IMR-90 (cell line): ENCODE measurements around the gene INCENP. TPM values are rescaled to one million over a fixed set of nuclear protein-coding genes. Genes with fewer than 3 reads are reported as not detected.

Experiments
- ATAC-seq: fragments of 200-7000 bp; cut with Tn5 transposase; 2 replicates; pipeline ENCODE4 v1.9.1; 2020; ENCODE audit warnings: low read depth, mild to moderate bottlenecking, moderate library complexity
- Bru-seq: library from RNA; stranded (reverse); fragments of 400-500 nt; gene quantifications from one replicate; lab custom pipeline; 2021; lab: Mats Ljungman, UMichigan
- BruChase-seq, 2 experiments: library from RNA; stranded (reverse); fragments of 400-500 nt; gene quantifications; one replicate each; lab custom pipeline; 2021; lab: Mats Ljungman, UMichigan
- BruUV-seq: library from RNA; stranded (reverse); fragments of 400-500 nt; replicated peaks from 2 replicates; lab custom pipeline; 2021; lab: Mats Ljungman, UMichigan
- CTCF ChIA-PET: fragments of 300-600 bp; formaldehyde crosslinking; extraction: SDS; loops from one replicate; lab custom pipeline; 2021; ENCODE audit warnings: antibody characterized with exemption; lab: Yijun Ruan, JAX
- POLR2A ChIA-PET: fragments of 300-600 bp; sonication (Branson Sonifier 250); formaldehyde crosslinking; loops from one replicate; lab custom pipeline; 2022; ENCODE audit warnings: antibody characterized with exemption; ENCODE audit not compliant: unreplicated experiment; lab: Charles Lee
- DNase-seq: peaks from one replicate; pipeline ENCODE4 v3.0.0; 2013
- H2AFZ ChIP-seq: replicated peaks from 2 replicates; pipeline ENCODE3; 2013; ENCODE audit warnings: low read length, mild to moderate bottlenecking; ENCODE audit not compliant: poor library complexity
- H2AK5ac ChIP-seq: 2 replicates; pipeline ENCODE4 v1.6.1; 2013; ENCODE audit warnings: low read depth, low read length, inconsistent platforms
- H2AK9ac ChIP-seq: replicated peaks from 2 replicates; pipeline ENCODE3; 2013; ENCODE audit warnings: mild to moderate bottlenecking, low read depth, low read length, moderate library complexity; ENCODE audit not compliant: poor library complexity
- H2BK120ac ChIP-seq: 2 replicates; pipeline ENCODE4 v1.6.1; 2013; ENCODE audit warnings: low read depth, low read length, inconsistent platforms
- H2BK15ac ChIP-seq: 3 replicates; pipeline ENCODE4 v1.6.1; 2013; ENCODE audit warnings: low read depth, low read length, inconsistent platforms
- H2BK20ac ChIP-seq: 2 replicates; pipeline ENCODE4 v1.6.1; 2013; ENCODE audit warnings: low read depth, mild to moderate bottlenecking, inconsistent platforms, low read length, moderate library complexity
- H2BK5ac ChIP-seq: 2 replicates; pipeline ENCODE4 v1.6.1; 2013; ENCODE audit warnings: mild to moderate bottlenecking, low read depth, low read length, inconsistent platforms; ENCODE audit not compliant: poor library complexity, severe bottlenecking
- H3K14ac ChIP-seq: replicated peaks from 2 replicates; pipeline ENCODE4 v1.6.1; 2013; ENCODE audit warnings: low read depth, low read length, inconsistent platforms
- H3K18ac ChIP-seq: 2 replicates; pipeline ENCODE4 v1.6.1; 2013; ENCODE audit warnings: low read depth, low read length, control low read depth
- H3K23ac ChIP-seq: 2 replicates; pipeline ENCODE4 v1.6.1; 2013; ENCODE audit warnings: low read depth, low read length, inconsistent platforms
- H3K27ac ChIP-seq: 2 replicates; pipeline ENCODE4 v1.5.1; 2013; ENCODE audit warnings: mild to moderate bottlenecking, control low read depth, low read length; ENCODE audit not compliant: insufficient read depth
- H3K27me3 ChIP-seq: 2 replicates; pipeline ENCODE4 v1.6.1; 2013; ENCODE audit warnings: low read length; ENCODE audit not compliant: control insufficient read depth, insufficient read depth
- H3K36me3 ChIP-seq: 2 replicates; pipeline ENCODE4 v1.6.1; 2013; ENCODE audit warnings: low read length, mixed read lengths; ENCODE audit not compliant: control insufficient read depth, insufficient read depth
- H3K4ac ChIP-seq: 2 replicates; pipeline ENCODE4 v1.6.1; 2013; ENCODE audit warnings: low read depth, low read length, inconsistent platforms
- H3K4me1 ChIP-seq: 2 replicates; pipeline ENCODE4 v1.6.1; 2013; ENCODE audit warnings: low read length, mixed read lengths; ENCODE audit not compliant: control insufficient read depth, insufficient read depth
- H3K4me2 ChIP-seq: 2 replicates; pipeline ENCODE4 v1.6.1; 2013; ENCODE audit warnings: low read depth, mild to moderate bottlenecking, control low read depth, low read length, moderate library complexity
- H3K4me3 ChIP-seq: 2 replicates; pipeline ENCODE4 v1.5.1; 2013; ENCODE audit warnings: low read depth, mild to moderate bottlenecking, control low read depth, low read length, moderate library complexity; ENCODE audit not compliant: insufficient read depth
- H3K56ac ChIP-seq: 2 replicates; pipeline ENCODE4 v1.6.1; 2013; ENCODE audit warnings: low read length, inconsistent platforms; ENCODE audit not compliant: insufficient read depth; ENCODE audit errors: extremely low read depth
- H3K79me1 ChIP-seq, 2 experiments: 2 replicates each; pipeline ENCODE4 v1.6.1; 2013; ENCODE audit warnings: low read length in 2 of 2, inconsistent platforms in 1 of 2, low read depth in 1 of 2
- H3K9ac ChIP-seq: 2 replicates; pipeline ENCODE4 v1.6.1; 2013; ENCODE audit warnings: low read depth, low read length, control low read depth
- H3K9me1 ChIP-seq: 2 replicates; pipeline ENCODE4 v1.6.1; 2013; ENCODE audit warnings: low read length, inconsistent platforms; ENCODE audit not compliant: insufficient read depth
- H3K9me3 ChIP-seq: 2 replicates; pipeline ENCODE4 v1.6.1; 2013; ENCODE audit warnings: low read length; ENCODE audit not compliant: control insufficient read depth, insufficient read depth
- H4K20me1 ChIP-seq: 2 replicates; pipeline ENCODE4 v1.6.1; 2013; ENCODE audit warnings: low read length, inconsistent platforms; ENCODE audit not compliant: insufficient read depth
- H4K5ac ChIP-seq: 2 replicates; pipeline ENCODE4 v1.6.1; 2013; ENCODE audit warnings: mild to moderate bottlenecking, low read depth, low read length, control low read depth
- H4K8ac ChIP-seq, 2 experiments: 2 replicates each; pipeline ENCODE4 v1.6.1; 2013; ENCODE audit warnings: low read depth in 2 of 2, low read length in 2 of 2, control low read depth in 1 of 2, inconsistent platforms in 1 of 2
- H4K91ac ChIP-seq: 2 replicates; pipeline ENCODE4 v1.6.1; 2013; ENCODE audit warnings: low read depth, low read length, inconsistent platforms; ENCODE audit not compliant: insufficient read depth
- BHLHE40 ChIP-seq: fragments of 150-350 bp; IDR thresholded peaks from 2 replicates; pipeline ENCODE4 v1.6.1; 2016; ENCODE audit warnings: mild to moderate bottlenecking, low read depth, low read length
- CEBPB ChIP-seq: IDR thresholded peaks from 2 replicates; pipeline ENCODE4 v1.6.1; 2012; ENCODE audit warnings: low read depth, low read length, improper control_type of control experiment
- FOS ChIP-seq: fragments of 150-350 bp; IDR thresholded peaks from 2 replicates; pipeline ENCODE4 v1.6.1; 2016; ENCODE audit warnings: low read depth, low read length
- MAZ ChIP-seq: IDR thresholded peaks from 2 replicates; pipeline ENCODE4 v1.6.1; 2012; ENCODE audit warnings: low read depth, mild to moderate bottlenecking, low read length, improper control_type of control experiment, moderate library complexity, borderline replicate concordance
- MXI1 ChIP-seq: IDR thresholded peaks from 2 replicates; pipeline ENCODE4 v1.6.1; 2012; ENCODE audit warnings: low read depth, mild to moderate bottlenecking, low read length, moderate library complexity, borderline replicate concordance
- NFE2L2 ChIP-seq: fragments of 150-350 bp; IDR thresholded peaks from 2 replicates; pipeline ENCODE4 v1.6.1; 2016; ENCODE audit warnings: low read depth, mild to moderate bottlenecking, low read length
- POLR2A ChIP-seq: IDR thresholded peaks from 2 replicates; pipeline ENCODE4 v1.6.1; 2012; ENCODE audit warnings: mild to moderate bottlenecking, low read depth, low read length
- RAD21 ChIP-seq: IDR thresholded peaks from 2 replicates; pipeline ENCODE4 v1.6.1; 2012; ENCODE audit warnings: low read length, improper control_type of control experiment
- RCOR1 ChIP-seq: IDR thresholded peaks from 2 replicates; pipeline ENCODE4 v1.6.1; 2012; ENCODE audit warnings: mild to moderate bottlenecking, low read length, improper control_type of control experiment; ENCODE audit not compliant: insufficient replicate concordance
- RFX5 ChIP-seq: IDR thresholded peaks from 2 replicates; pipeline ENCODE4 v1.8.0; 2012; ENCODE audit warnings: low read depth, mild to moderate bottlenecking, low read length, moderate library complexity
- USF2 ChIP-seq: fragments of 150-350 bp; IDR thresholded peaks from 2 replicates; pipeline ENCODE4 v1.6.1; 2017; ENCODE audit warnings: mild to moderate bottlenecking, antibody characterized with exemption, low read length, low read depth
- WGBS, 2 experiments: methylation state at CpG; one replicate each; pipeline versions ENCODE4 v1.1.5 to v1.1.7; 2013; ENCODE audit warnings: missing lambda C conversion rate in 2 of 2; ENCODE audit not compliant: insufficient read length in 1 of 2; ENCODE audit errors: extremely low coverage in 2 of 2; 5-methylcytosine and 5-hydroxymethylcytosine counted together
- dilution Hi-C: fragments of 300-500 bp; cut with HindIII; formaldehyde crosslinking; loops from one replicate; pipeline ENCODE4 v1.14.3; 2018; ENCODE audit warnings: low sequenced_read_pairs; ENCODE audit not compliant: unreplicated experiment
- in situ Hi-C: fragments of 300-500 bp; cut with MboI; formaldehyde crosslinking; loops from 3 replicates; pipeline ENCODE4 v1.14.3; 2019; ENCODE audit warnings: low sequenced_read_pairs, inconsistent platforms, mixed read lengths
- intact Hi-C: fragments of 100-400 bp; cut with micrococcal nuclease; formaldehyde crosslinking; loops from 2 replicates; pipeline ENCODE4 v1.10.0; 2022
- long read RNA-seq: library from polyadenylated mRNA; unstranded; transcript quantifications from one replicate; pipeline ENCODE4 v2.0.0, GENCODE V29; 2021; ENCODE audit not compliant: unreplicated experiment
- polyA plus RNA-seq, 3 experiments: library from polyadenylated mRNA; depleted of rRNA; stranded (reverse); fragments of >200 nt; gene quantifications; 2 replicates each; pipeline ENCODE4 v1.2.3, GENCODE V29; 2012; ENCODE audit warnings: low replicate concordance in 1 of 3
- total RNA-seq: library from RNA; depleted of rRNA; stranded (reverse); fragments of >200 nt; gene quantifications from 2 replicates; pipeline ENCODE4 v1.2.3, GENCODE V29; 2012; rRNA removed
- TF ChIP-seq, protein P1 (sequence below): fragments of 150-350 bp; IDR thresholded peaks from 2 replicates; pipeline ENCODE4 v1.6.1; 2016; ENCODE audit warnings: low read depth, mild to moderate bottlenecking, low read length, moderate library complexity, borderline replicate concordance

The INCENP gene
- 23.8 and 26.9 TPM in 2 replicates for total RNA-seq
- polyA plus RNA-seq (2012; rRNA removed), result 17.7 and 18.6 TPM in 2 replicates
- 8.4 and 8.8 TPM in 2 replicates for polyA plus RNA-seq (2012; cell fraction: cytosol; rRNA removed)
- polyA plus RNA-seq (2012; cell fraction: nucleus; rRNA removed; ENCODE audit: low replicate concordance), result 22.9 and 29.8 TPM in 2 replicates
- percentile 61 among the genes with signal in this experiment for Bru-seq, nascent RNA
- percentile 58 among the genes with signal in this experiment for BruChase-seq, experiment 1, labeled RNA remaining after a 6-hour chase
- percentile 59 among the genes with signal in this experiment for BruChase-seq, experiment 2, labeled RNA remaining after a 2-hour chase
- long read RNA-seq, partial matches to known transcripts, result 1 of 4 reads
- long read RNA-seq, other reads (novel, unspliced or antisense), result 3 of 4 reads

GRCh38 chr11:62123669-62124185 lies at the start of gene INCENP:
Gene INCENP, plus strand, starts transcription at chr11:62124011. Its CDS starts 4,151 bp downstream, at chr11:62128162.
- peak within 1 kb of the TSS; percentile 88 for H3K23ac ChIP-seq
- H2BK20ac ChIP-seq, result no peak within 1 kb of the TSS
- peak within 1 kb of the TSS; percentile 93 for H2AK5ac ChIP-seq
- peak within 1 kb of the TSS; percentile 92 for H3K4me2 ChIP-seq
- no peaks in the 10 kb centered on the region for H3K27me3 ChIP-seq
- POLR2A ChIA-PET, result interaction anchor here (0.6 kb wide), 1 partner anchor 308 kb away, joined by 3 read pairs; no protein-coding TSS in a partner anchor
- no peaks in the 10 kb centered on the region for H3K9me3 ChIP-seq
- peak; percentile 98 for DNase-seq
- peak within 1 kb of the TSS; percentile 87 for H4K91ac ChIP-seq
- peak within 1 kb of the TSS; percentile 80 for H3K9ac ChIP-seq
- H3K27ac ChIP-seq, result peak within 1 kb of the TSS; percentile 71
- WGBS, 2 experiments, result 0% methylated on average over 14 of the region's 39 CpGs; no CpG with 5 or more reads in 1 of the 2 experiments
- in situ Hi-C loops, result no loop called here
- CTCF ChIA-PET, result interaction anchor here (0.7 to 1.4 kb wide), 2 partner anchors 10 to 14 kb away, joined by 3 read pairs; no protein-coding TSS in a partner anchor
- no peak within 1 kb of the TSS for H3K18ac ChIP-seq
- H2BK5ac ChIP-seq, result peak within 1 kb of the TSS; percentile 44
- peaks cover 3% of the 10 kb centered on the region; the same call in 1 of the 2 replicates for H3K4me1 ChIP-seq
- H2BK120ac ChIP-seq, result peak within 1 kb of the TSS; percentile 58
- peak within 1 kb of the TSS; percentile 89 for H3K14ac ChIP-seq
- dilution Hi-C loops, result no loop called here
- H3K79me1 ChIP-seq, result peaks cover 0 to 33% of the 10 kb centered on the region in 2 experiments; a peak in 3 of 4 replicates
- H4K8ac ChIP-seq, result peak within 1 kb of the TSS; percentile 81 to 87
- peak; percentile 96 for ATAC-seq
- no TSS peak for BruUV-seq
- peak within 1 kb of the TSS; percentile 80 for H3K4ac ChIP-seq
- peaks cover 8% of the 10 kb centered on the region; the same call in 1 of the 2 replicates for H3K9me1 ChIP-seq
- peak within 1 kb of the TSS; percentile 96 for H2AFZ ChIP-seq
- H4K5ac ChIP-seq, result no peak within 1 kb of the TSS
- peaks cover 3% of the 10 kb centered on the region; the same call in 1 of the 2 replicates for H3K36me3 ChIP-seq
- peak within 1 kb of the TSS; percentile 83 for H3K56ac ChIP-seq
- H4K20me1 ChIP-seq, result peaks cover 8% of the 10 kb centered on the region; the same call in 1 of the 2 replicates
- intact Hi-C loops, result no loop called here
- peak within 1 kb of the TSS; percentile 98 for H2AK9ac ChIP-seq
- peak within 1 kb of the TSS; percentile 71 for H3K4me3 ChIP-seq
- H2BK15ac ChIP-seq, result peak within 1 kb of the TSS; percentile 18; the same call in 1 of the 3 replicates
- TF ChIP-seq, protein P1, sequence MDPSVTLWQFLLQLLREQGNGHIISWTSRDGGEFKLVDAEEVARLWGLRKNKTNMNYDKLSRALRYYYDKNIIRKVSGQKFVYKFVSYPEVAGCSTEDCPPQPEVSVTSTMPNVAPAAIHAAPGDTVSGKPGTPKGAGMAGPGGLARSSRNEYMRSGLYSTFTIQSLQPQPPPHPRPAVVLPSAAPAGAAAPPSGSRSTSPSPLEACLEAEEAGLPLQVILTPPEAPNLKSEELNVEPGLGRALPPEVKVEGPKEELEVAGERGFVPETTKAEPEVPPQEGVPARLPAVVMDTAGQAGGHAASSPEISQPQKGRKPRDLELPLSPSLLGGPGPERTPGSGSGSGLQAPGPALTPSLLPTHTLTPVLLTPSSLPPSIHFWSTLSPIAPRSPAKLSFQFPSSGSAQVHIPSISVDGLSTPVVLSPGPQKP, result no peak
- TF ChIP-seq CEBPB, result peak; percentile 92
- TF ChIP-seq NFE2L2, result no peak
- 0 out of 2 replicates have a peak, but pooled peaks have one; percentile 4 for TF ChIP-seq MXI1
- peak; percentile 58; the same call in 1 of the 2 replicates for TF ChIP-seq FOS
- no peak for TF ChIP-seq RFX5
- peak; percentile 70 for TF ChIP-seq MAZ
- TF ChIP-seq RCOR1, result no peak
- peak; percentile 66 for TF ChIP-seq USF2
- TF ChIP-seq POLR2A, result 0 out of 2 replicates have a peak, but pooled peaks have one; percentile 24
- TF ChIP-seq BHLHE40, result peak; percentile 56
- TF ChIP-seq RAD21, result no peak
